Measurements from ENCODE around the gene TMEM164. TPM values are rescaled to one million over a fixed set of nuclear protein-coding genes. Genes with fewer than 3 reads are reported as not detected.

TMEM164 gene
- total and polyA plus RNA-seq, 7 donors, result 14.5 to 42.4 (median 31.7) TPM

DNA sequence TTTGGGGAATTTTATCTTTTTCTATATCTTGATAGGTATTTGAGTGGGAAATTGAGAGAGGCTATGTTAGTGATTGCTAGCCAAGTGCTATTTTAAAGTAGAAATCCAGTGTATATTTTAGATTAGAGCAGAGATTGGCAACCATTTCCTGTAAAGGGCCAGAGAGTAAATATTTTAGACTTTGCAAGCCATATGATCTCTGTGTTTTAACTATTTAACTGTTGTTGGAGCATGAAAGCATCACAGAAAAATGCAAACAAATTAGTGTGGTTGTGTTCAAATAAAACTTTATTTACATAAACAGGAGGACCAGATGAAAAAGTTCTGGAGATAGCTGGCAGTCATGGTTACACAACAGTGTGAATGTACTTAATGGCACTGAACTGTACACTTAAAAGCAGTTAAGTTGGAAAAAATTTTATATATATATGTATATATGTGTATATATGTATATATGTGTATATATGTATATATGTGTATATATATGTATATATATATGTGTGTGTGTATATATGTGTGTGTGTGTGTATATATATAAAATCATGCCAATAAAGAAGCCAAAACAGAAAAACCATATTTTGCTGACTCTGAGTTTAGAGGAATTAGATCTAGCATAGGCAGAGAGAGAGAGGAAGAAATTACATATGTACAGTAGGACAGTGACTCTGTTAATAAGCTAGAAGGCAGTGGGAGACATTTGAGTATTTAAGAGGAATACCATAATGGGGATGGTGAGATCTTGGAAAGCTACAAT, 83.4 kb downstream of the TMEM164 start:
- Histone ChIP-seq H3K36me3 (ENCODE audit: insufficient read depth in 1 of 2, low read depth in 1 of 2) (no peaks in the 10 kb centered on the region), H3K4me1 (peaks cover 30% of the 10 kb centered on the region), H3K27me3 (ENCODE audit: insufficient read depth in 3 of 3, low read length in 2 of 3) (peaks cover 0 to 5% (median 0%) of the 10 kb centered on the region in 3 donors), H3K9me3 (no peaks in the 10 kb centered on the region), H3K4me3 (no peak overlapping the region), H3K27ac (peak overlapping the region; percentile 83)
- no peak for DNase-seq
- no peak for ATAC-seq
- intact Hi-C loops (cut with DNase I), result no loop called here
- TF ChIP-seq, protein P1, sequence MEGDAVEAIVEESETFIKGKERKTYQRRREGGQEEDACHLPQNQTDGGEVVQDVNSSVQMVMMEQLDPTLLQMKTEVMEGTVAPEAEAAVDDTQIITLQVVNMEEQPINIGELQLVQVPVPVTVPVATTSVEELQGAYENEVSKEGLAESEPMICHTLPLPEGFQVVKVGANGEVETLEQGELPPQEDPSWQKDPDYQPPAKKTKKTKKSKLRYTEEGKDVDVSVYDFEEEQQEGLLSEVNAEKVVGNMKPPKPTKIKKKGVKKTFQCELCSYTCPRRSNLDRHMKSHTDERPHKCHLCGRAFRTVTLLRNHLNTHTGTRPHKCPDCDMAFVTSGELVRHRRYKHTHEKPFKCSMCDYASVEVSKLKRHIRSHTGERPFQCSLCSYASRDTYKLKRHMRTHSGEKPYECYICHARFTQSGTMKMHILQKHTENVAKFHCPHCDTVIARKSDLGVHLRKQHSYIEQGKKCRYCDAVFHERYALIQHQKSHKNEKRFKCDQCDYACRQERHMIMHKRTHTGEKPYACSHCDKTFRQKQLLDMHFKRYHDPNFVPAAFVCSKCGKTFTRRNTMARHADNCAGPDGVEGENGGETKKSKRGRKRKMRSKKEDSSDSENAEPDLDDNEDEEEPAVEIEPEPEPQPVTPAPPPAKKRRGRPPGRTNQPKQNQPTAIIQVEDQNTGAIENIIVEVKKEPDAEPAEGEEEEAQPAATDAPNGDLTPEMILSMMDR (IDR thresholded peaks at IDR 0.05), result no peak

DNA sequence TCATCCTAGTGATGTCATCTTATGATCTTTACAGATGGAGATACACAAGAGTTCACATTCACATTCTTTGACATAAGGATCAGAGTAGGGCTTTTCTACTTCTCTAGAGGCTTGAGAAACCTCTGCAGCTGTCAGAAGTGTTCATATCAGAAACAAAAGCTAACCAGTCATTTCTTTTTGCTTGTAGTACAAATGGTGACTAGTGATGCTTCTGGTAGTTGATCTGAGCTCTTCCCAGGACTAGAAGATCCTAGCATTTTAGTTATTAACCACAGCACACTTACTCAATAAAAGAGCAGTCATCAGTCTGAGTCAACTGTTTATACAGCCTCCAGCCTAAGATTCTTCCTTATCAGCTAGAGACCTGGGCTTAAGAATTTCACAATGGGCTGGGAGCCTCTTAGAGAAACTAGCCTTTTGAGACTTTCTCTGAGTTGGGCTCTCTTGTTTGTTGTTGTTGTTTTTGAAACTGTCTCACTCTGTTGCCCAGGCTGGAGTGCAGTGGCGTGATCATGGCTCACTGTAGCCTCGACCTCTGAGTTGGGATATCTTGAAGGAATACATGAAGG, 84.1 kb downstream of the TMEM164 start:
- 61 to 94% (median 64%) methylated on average over 2 of the region's 2 CpGs for WGBS, 3 donors
- DNase-seq (no peak), ATAC-seq (peak; percentile 49 to 72 (median 62))
- Histone ChIP-seq H3K9me3 (no peaks in the 10 kb centered on the region), H3K4me1 (peaks cover 25% of the 10 kb centered on the region), H3K36me3 (ENCODE audit: insufficient read depth in 1 of 2, low read depth in 1 of 2) (no peaks in the 10 kb centered on the region), H3K27ac (peak overlapping the region; percentile 83), H3K27me3 (ENCODE audit: insufficient read depth in 3 of 3, low read length in 2 of 3) (peaks cover 0 to 5% (median 0%) of the 10 kb centered on the region in 3 donors), H3K4me3 (no peak overlapping the region)
- intact Hi-C loops (cut with DNase I), result no loop called here
- TF ChIP-seq, protein P1 (IDR thresholded peaks at IDR 0.05), result no peak

DNA sequence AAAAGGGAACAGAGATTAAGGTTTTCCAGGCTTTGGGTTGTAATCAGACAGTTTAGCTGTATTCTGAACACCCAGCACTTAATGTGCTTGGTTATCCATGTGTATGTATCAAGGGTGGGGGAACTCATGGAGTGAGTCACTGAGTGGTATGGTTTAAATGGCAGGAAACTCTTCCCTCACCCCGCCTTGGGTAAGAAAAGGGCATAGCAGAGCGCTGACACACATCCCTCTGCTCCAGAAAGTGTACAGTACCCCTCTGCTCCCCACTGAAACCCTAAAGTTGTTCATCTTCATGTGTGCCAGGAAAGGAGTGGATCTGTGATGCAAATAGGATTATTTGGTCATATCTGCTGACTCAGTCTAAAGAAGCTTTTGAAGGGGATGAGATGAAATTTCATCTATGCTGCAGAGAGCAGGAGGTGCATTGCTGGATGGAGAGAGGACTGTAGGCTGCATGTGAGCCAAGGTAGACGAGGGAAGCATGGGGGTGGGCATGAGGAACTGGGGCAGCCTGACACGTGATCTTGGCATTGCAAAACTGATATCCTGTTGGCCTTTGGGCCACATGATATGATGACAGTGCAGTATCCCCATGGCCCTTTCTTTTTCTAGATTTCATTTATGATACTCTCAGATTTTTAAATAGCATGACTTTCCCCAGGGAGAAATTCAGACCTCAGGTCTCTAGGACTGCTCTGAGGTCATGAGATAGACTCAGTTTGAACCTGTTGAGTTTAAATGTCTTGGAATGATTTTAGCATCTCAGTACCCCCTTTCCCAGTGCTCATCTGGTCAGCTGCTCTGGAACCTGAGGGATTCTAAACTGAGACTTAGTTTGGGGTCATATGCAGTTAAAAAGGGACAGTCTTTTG, 84.8 kb downstream of the TMEM164 start:
- TF ChIP-seq, protein P1 (IDR thresholded peaks at IDR 0.05), result no peak
- intact Hi-C loops (cut with DNase I), result no loop called here
- peaks cover 24% of the 10 kb centered on the region for H3K4me1 ChIP-seq
- H3K4me3 ChIP-seq, result peak overlapping the region; percentile 31
- H3K36me3 ChIP-seq (ENCODE audit: insufficient read depth in 1 of 2, low read depth in 1 of 2), result no peaks in the 10 kb centered on the region
- peak overlapping the region; percentile 83 for H3K27ac ChIP-seq
- peaks cover 0 to 5% (median 0%) of the 10 kb centered on the region in 3 donors for H3K27me3 ChIP-seq (ENCODE audit: insufficient read depth in 3 of 3, low read length in 2 of 3)
- DNase-seq (peak; percentile 29 to 78), ATAC-seq (peak; percentile 92 to 95 (median 92))
- 23 to 46% (median 31%) methylated on average over 4 of the region's 4 CpGs for WGBS, 3 donors
- H3K9me3 ChIP-seq, result no peaks in the 10 kb centered on the region

DNA sequence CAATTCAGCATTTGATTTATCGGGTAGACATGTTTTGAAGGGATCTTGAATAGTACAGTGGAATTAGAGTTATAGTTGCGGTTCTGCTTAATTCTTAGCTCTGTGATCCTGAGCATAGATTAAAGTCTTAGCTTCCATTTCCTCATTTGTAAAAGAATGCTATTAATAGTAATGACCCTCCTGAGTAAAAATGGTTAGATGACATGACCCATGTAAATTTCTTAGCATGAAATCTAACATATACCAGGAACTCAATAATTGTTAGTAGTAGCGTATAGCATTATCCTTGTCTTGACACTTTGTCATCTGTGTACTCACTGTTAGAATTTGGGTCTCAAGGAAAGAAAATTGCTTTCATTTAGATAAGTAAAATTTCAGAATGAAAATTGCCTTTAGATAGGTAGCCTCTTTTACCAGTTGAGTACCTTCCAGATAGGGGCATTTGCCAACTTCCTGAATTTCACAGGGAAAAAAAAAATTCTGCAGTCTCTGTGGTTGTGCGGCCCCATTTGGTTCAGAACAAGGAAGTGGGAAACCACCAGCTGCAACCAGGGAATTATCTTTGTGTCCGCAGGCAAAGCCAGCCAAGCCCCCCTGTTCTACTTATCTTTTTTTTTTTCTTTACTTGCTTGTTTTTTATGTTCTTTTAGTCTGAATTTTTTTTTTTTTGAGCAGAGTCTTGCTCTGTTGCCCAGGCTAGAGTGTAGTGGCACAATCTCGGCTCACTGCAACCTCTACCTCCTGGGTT, 86.9 kb downstream of the TMEM164 start:
- Histone ChIP-seq H3K9me3 (no peaks in the 10 kb centered on the region), H3K27ac (peak overlapping the region; percentile 83), H3K27me3 (ENCODE audit: insufficient read depth in 3 of 3, low read length in 2 of 3) (no peaks in the 10 kb centered on the region), H3K4me3 (no peak overlapping the region), H3K4me1 (peaks cover 24% of the 10 kb centered on the region), H3K36me3 (ENCODE audit: insufficient read depth in 1 of 2, low read depth in 1 of 2) (no peaks in the 10 kb centered on the region)
- no peak for DNase-seq
- intact Hi-C loops (cut with DNase I), result no loop called here
- WGBS, 3 donors, result 78 to 92% (median 84%) methylated on average over 6 of the region's 6 CpGs
- TF ChIP-seq, protein P1 (IDR thresholded peaks at IDR 0.05), result no peak
- ATAC-seq, result no peak
